GM19438 (cell line): ENCODE results near the gene TAF5.
"Not testable (repeated sequence)": the region's sequence is repeated elsewhere in the genome, so short reads cannot be mapped to it uniquely, and the experiment has no call there.

Source experiments
- ATAC-seq: cut with Tn5 transposase; IDR thresholded peaks from one replicate; pipeline ENCODE4 v1.9.1; 2021; ENCODE audit warnings: low read depth; ENCODE audit not compliant: unreplicated experiment

Gene TAF5

GRCh38 chr10:103397191-103397825 is 29.5 kb downstream of the TAF5 start:
- no peak for ATAC-seq

GRCh38 chr10:103413564-103413963 is 45.8 kb downstream of the TAF5 start:
- ATAC-seq = no peak

GRCh38 chr10:103415581-103415980 is 47.8 kb downstream of the TAF5 start:
- no peak for ATAC-seq

- ATAC-seq = no peak
Measured at GRCh38 chr10:103416436-103417147, 48.8 kb downstream of the TAF5 start.

- not testable (repeated sequence) for ATAC-seq
Measured at GRCh38 chr10:103417148-103417469, 49.3 kb downstream of the TAF5 start.

GRCh38 chr10:103417601-103418000 is 49.8 kb downstream of the TAF5 start:
- no peak for ATAC-seq

GRCh38 chr10:103419101-103419500 is 51.3 kb downstream of the TAF5 start:
- no peak for ATAC-seq

- no peak for ATAC-seq
Measured at GRCh38 chr10:103423748-103424147, 56.0 kb downstream of the TAF5 start.

GRCh38 chr10:103427866-103428265 is 60.1 kb downstream of the TAF5 start:
- ATAC-seq = no peak

- ATAC-seq = no peak
Measured at GRCh38 chr10:103428989-103429643, 61.3 kb downstream of the TAF5 start.

- no peak for ATAC-seq
Measured at GRCh38 chr10:103429647-103430046, 61.9 kb downstream of the TAF5 start.

GRCh38 chr10:103431902-103432301 is 64.1 kb downstream of the TAF5 start:
- no peak for ATAC-seq

- no peak for ATAC-seq
Measured at GRCh38 chr10:103433858-103434257, 66.1 kb downstream of the TAF5 start.
